Measurements from ENCODE around the gene FBXW5.

FBXW5 gene

DNA sequence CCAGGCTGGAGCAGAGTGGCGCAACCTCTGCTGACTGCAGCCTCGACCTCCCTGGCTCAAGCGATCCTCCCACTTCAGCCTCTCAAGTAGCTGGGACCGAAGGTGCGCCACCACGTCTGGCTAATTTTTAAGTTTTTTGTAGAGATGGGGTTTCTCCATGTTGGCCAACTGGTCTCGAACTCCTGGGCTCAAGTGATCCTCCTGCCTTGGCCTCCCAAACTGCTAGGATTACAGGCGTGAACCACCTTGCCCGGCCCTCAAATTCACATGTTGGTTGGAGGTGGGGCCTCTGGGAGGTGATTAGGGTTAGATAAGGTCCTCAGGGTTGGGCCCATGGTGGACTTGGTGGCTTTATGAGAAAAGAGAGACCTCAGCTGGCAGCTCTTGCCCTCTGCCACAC is 17.6 kb upstream of the FBXW5 start:
- in situ Hi-C loops (cut with HindIII; ENCODE audit: low sequenced_read_pairs), result no loop called here

DNA sequence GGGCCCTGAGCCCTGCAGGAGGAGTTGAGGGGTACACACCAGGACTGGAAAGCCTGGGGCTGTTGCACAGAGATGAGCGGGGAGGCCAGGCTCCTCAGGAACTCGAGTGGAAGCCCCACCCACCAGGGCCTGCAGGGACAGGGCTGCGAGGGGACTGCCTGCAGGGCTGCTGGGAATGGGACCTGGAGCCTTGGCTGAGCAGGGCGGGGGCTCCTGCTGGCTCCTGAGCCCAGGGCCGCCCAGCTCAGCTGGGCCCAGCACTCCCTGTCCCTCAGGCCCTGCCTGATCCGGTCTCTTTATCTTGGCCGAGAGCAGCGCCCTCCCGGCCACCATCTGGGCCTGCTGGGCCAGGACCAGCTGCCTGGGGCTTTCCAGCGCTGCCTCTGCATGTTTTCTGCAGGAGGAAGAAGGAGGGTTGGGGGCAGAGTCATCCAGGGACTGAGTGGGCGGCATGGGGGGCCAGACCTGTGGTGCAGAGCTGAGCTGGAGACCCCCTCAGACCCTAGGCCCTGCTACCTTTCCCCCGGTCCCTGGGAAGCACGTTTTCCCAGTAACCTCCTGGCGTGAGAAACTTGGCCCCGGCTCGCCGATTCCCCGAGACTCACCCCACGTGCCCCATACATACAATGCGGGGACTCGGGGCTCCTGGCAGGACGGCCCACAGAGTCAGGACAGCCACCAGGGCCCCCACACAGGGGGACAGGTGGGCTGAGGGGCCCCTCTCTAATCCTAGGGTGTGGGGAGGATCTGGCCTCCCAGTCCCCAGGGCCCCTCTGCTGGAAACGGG is 16.9 kb upstream of the FBXW5 start:
- in situ Hi-C loops (cut with HindIII; ENCODE audit: low sequenced_read_pairs), result no loop called here

- in situ Hi-C loops (cut with HindIII; ENCODE audit: low sequenced_read_pairs), result no loop called here
Observed at GRCh38 chr9:136960938-136961275, 16.4 kb upstream of the FBXW5 start.

DNA sequence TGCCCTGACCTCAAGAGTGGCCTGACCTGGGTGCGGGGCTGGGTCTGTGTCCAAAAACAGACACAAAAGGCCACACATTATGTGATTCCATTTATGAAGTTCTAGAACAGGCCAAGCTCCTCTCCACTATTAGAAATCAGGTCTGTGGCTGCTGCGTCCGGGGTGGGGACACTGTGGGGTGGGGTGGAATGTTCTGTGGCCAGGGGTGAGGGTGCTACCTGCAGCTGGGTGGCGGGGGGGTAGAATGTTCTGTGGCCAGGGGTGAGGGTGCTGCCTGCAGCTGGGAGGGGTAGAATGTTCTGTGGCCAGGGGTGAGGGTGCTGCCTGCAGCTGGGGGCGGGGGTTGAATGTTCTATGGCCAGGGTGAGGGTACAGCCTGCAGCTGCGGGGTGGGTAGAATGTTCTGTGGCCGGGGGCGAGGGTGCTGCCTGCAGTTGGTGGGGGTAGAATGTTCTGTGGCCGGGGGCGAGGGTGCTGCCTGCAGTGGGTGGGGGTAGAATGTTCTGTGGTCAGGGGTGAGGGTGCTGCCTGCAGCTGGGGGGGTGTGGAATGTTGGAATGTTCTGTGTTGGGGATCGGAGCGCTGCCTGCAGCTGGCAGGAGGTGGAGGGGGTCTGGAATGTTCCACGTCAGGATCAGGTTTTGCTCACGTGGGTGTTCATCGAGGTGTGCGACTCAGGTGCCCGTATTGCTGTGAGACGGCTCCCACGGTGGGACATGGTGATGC is 15.8 kb upstream of the FBXW5 start:
- in situ Hi-C loops (cut with HindIII; ENCODE audit: low sequenced_read_pairs), result no loop called here

DNA sequence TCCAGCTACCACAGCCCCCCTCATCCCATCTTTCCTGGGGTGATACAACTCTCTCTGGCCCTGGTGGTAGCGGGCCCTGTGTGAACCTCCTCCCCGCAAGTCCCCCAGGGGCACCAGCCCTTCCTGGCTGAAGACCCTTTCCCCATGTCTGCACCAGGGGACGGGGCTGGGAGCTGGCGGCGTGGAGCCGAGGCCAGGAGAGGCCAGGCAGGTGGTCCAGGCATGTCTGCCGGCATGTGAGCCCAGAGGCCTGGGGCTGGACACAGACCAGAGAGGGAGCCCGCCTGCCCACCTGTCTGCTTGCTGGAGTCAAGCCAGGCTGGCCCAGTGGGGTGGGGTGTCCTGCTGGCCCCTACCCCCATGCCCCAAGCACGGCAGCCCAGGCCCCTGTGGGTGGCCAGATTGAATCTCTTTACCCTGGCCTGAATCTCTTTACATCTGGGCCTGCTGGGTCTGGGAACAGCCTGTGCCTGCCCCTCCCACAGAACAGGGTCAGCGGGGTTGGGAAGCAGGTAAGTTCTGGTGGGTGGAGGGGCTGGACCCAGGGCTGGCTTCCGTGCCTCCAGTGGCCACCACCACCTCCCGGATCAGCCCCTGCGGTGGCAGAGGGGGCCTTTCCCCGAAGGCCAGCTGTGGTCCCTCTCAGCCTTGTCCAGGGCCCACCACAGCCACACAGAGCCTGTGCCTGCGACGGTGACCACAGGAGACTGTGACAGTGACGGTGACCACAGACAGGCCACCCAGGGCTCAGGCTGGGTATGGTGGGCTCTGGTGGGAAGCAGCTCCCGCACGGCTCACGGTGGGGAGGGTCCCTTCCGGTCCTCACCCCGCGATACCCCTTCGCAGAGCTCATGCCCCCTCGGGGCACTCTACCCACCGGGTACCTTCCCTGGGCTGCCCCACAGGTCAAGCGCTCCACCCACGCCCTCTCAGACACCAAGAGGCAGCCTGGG is 14.6 kb upstream of the FBXW5 start:
- in situ Hi-C loops (cut with HindIII; ENCODE audit: low sequenced_read_pairs), result no loop called here

GRCh38 chr9:136958473-136958872 is 13.9 kb upstream of the FBXW5 start:
- in situ Hi-C loops (cut with HindIII; ENCODE audit: low sequenced_read_pairs), result no loop called here

DNA sequence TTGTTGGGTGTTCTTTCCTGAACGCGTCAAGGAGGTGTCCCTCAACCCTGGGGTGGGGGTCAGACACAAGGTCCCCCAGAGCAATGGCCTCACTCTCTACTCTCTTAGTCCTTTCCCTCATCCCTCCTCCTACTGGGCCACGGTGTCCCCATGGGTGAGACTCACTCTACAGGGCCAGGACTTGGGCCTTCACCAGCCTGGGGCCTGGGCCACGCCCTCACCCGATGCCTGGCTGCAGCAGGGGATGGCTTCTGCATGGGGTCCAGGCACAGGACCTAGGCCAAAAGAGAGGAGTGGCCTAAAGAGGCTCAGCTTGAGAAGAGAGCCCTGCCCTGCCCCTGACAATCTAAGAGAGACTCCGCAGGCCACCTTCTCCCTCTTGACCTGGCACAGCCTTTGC is 13.4 kb upstream of the FBXW5 start:
- in situ Hi-C loops (cut with HindIII; ENCODE audit: low sequenced_read_pairs), result no loop called here

DNA sequence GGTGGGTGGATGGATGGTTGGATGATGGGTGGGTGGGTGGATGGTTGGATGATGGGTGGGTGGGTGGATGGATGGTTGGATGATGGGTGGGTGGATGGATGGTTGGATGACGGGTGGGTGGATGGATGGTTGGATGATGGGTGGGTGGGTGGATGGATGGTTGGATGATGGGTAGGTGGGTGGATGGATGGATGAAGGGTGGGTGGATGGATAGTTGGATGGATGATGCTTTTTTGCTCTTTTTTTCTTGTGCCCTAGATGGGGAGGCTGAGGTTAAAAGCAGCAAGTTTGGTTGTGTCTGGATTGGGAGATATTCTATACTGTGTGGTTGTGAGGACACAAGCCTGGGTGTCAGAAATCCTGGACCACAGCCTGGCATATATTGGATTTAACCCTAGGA is 12.9 kb upstream of the FBXW5 start:
- in situ Hi-C loops (cut with HindIII; ENCODE audit: low sequenced_read_pairs), result no loop called here

- in situ Hi-C loops (cut with HindIII; ENCODE audit: low sequenced_read_pairs), result no loop called here
Observed at GRCh38 chr9:136956604-136957003, 12.1 kb upstream of the FBXW5 start.

GRCh38 chr9:136955943-136956335 is 11.4 kb upstream of the FBXW5 start:
- in situ Hi-C loops (cut with HindIII; ENCODE audit: low sequenced_read_pairs), result no loop called here

DNA sequence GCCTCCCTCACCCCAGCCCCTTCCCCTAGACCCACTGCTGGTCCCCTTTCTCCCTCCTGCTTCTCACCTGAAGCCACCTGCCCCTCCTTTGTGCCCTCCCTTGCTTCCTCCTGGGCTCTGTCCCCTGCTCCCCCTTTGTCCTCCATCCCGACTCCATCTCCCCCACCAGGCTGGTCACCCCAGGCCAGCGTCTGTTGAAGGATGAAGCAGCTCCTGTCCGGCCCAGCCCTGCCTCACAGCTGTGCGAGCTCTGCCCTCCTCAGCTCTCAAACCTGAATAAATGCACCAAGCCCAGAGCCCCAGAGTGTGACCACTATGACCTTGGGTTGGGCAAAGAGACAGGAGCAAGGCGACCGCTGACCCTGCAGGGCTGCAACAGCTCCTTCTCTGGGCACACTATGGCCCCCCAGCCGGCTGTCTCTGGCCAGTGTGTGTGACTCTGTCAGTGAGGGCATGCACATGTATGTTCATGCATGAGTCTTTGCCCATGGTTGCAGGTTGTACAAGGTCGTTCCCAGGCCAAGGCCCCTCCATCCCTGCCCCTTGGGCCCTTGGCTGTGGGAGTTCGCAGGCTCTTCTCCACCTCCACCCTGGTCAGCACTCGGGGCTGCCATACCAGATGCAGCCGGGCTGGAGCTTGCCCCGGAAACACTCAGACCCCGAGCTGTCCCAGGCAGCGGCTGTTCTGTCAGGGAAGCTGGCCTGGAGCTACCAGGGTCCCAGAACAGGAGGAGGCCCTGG is 10.8 kb upstream of the FBXW5 start:
- in situ Hi-C loops (cut with HindIII; ENCODE audit: low sequenced_read_pairs), result no loop called here

- in situ Hi-C loops (cut with HindIII; ENCODE audit: low sequenced_read_pairs), result no loop called here
Observed at GRCh38 chr9:136954270-136955083, 9.9 kb upstream of the FBXW5 start.

DNA sequence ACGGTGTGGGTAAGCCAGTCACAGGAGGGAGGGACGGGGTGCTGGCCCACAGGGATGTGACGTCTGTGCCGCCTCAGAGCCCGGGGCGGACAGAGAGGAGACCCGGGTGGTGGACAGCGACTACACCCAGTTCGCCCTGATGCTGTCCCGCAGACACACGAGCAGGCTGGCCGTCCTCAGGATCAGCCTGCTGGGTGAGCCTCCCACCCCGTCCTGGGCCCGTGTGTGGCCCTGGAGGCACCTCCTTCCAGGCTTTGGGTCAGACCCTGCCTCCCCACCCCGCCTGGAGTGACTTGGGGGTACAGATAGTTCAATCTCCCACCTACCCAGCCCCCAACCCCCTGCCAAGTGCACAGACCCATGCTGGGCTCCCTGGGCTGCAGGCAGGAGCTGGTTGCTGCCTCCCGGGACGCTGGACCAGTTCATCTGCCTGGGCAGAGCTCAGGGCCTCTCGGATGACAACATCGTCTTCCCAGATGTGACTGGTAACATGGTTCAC is 9.3 kb upstream of the FBXW5 start:
- in situ Hi-C loops (cut with HindIII; ENCODE audit: low sequenced_read_pairs), result no loop called here

- in situ Hi-C loops (cut with HindIII; ENCODE audit: low sequenced_read_pairs), result no loop called here
Observed at GRCh38 chr9:136952876-136953770, 8.6 kb upstream of the FBXW5 start.

- in situ Hi-C loops (cut with HindIII; ENCODE audit: low sequenced_read_pairs), result no loop called here
Observed at GRCh38 chr9:136952321-136952850, 7.8 kb upstream of the FBXW5 start.

- in situ Hi-C loops (cut with HindIII; ENCODE audit: low sequenced_read_pairs), result no loop called here
Observed at GRCh38 chr9:136951541-136952320, 7.2 kb upstream of the FBXW5 start, which contains the start of gene LCN12. TSS of gene LCN12 (plus strand) at chr9:136952273. CDS start at chr9:136952328, 55 bp downstream.

- in situ Hi-C loops (cut with HindIII; ENCODE audit: low sequenced_read_pairs), result no loop called here
Observed at GRCh38 chr9:136950656-136951276, 6.2 kb upstream of the FBXW5 start.
